OCI-LY7 (cell line): Measurements from ENCODE around the gene GAS1. TPM values are rescaled to one million over a fixed set of nuclear protein-coding genes. Genes with fewer than 3 reads are reported as not detected.

Experiments used
- BruUV-seq: library from RNA; stranded (reverse); fragments of 400-500 nt; replicated peaks from 2 replicates; lab custom pipeline; 2021; lab: Mats Ljungman, UMichigan
- CTCF ChIA-PET: fragments of 300-600 bp; sonication (Branson Sonifier 250); formaldehyde crosslinking; loops from one replicate; lab custom pipeline; 2022; ENCODE audit warnings: antibody characterized with exemption; ENCODE audit not compliant: unreplicated experiment; lab: Charles Lee
- POLR2A ChIA-PET: fragments of 300-600 bp; sonication (Branson Sonifier 250); formaldehyde crosslinking; loops from one replicate; lab custom pipeline; 2022; ENCODE audit warnings: antibody characterized with exemption; lab: Charles Lee
- DNase-seq: peaks from one replicate; pipeline ENCODE4 v3.0.0-alpha.2; 2015; ENCODE audit warnings: low spot score
- H2AFZ ChIP-seq: fragments of 200-600 bp; sonication (generic), shearing (Covaris generic); 2 replicates; pipeline ENCODE4 v1.6.1; 2014; ENCODE audit warnings: mild to moderate bottlenecking, antibody characterized with exemption, low read length, moderate library complexity
- H3K27ac ChIP-seq: fragments of 200-600 bp; sonication (generic); 2 replicates; pipeline ENCODE4 v1.5.1; 2014; ENCODE audit warnings: mixed run types, low read depth, mild to moderate bottlenecking, moderate library complexity, low read length, inconsistent platforms; ENCODE audit not compliant: poor library complexity, severe bottlenecking
- H3K36me3 ChIP-seq: fragments of 200-600 bp; sonication (generic); 2 replicates; pipeline ENCODE4 v1.6.1; 2014; ENCODE audit warnings: mild to moderate bottlenecking, antibody characterized with exemption, low read length, moderate library complexity, mixed read lengths; ENCODE audit not compliant: insufficient read depth
- H3K4me1 ChIP-seq: fragments of 200-600 bp; sonication (generic); 2 replicates; pipeline ENCODE4 v1.5.1; 2014; ENCODE audit warnings: mild to moderate bottlenecking, low read length; ENCODE audit not compliant: insufficient read depth, poor library complexity, severe bottlenecking
- H3K4me2 ChIP-seq: fragments of 200-600 bp; sonication (generic); 2 replicates; pipeline ENCODE4 v1.6.1; 2014; ENCODE audit warnings: mild to moderate bottlenecking, low read length
- H3K4me3 ChIP-seq: fragments of 200-600 bp; sonication (generic); 2 replicates; pipeline ENCODE4 v1.5.1; 2014; ENCODE audit warnings: mild to moderate bottlenecking, low read depth, low read length; ENCODE audit not compliant: poor library complexity, severe bottlenecking
- H3K79me2 ChIP-seq: fragments of 200-600 bp; sonication (generic); 2 replicates; pipeline ENCODE4 v1.6.1; 2016; ENCODE audit warnings: low read depth, mild to moderate bottlenecking, low read length, moderate library complexity, mixed read lengths; ENCODE audit not compliant: insufficient read depth
- H3K9me2 ChIP-seq: fragments of 200-600 bp; sonication (generic); 2 replicates; pipeline ENCODE4 v1.6.1; 2016; ENCODE audit warnings: mild to moderate bottlenecking, low read length, mixed read lengths; ENCODE audit not compliant: insufficient read depth
- H3K9me3 ChIP-seq: fragments of 200-600 bp; sonication (generic); 2 replicates; pipeline ENCODE4 v1.6.1; 2014; ENCODE audit warnings: mild to moderate bottlenecking, mixed run types, low read length, mixed read lengths
- H4K20me1 ChIP-seq: fragments of 200-600 bp; sonication (generic); 2 replicates; pipeline ENCODE4 v1.6.1; 2014; ENCODE audit warnings: mild to moderate bottlenecking, antibody characterized with exemption, low read length, moderate library complexity, mixed read lengths; ENCODE audit not compliant: insufficient read depth
- CTCF ChIP-seq: fragments of 200-600 bp; sonication (generic); conservative IDR thresholded peaks from 2 replicates; pipeline ENCODE4 v1.5.1; 2014; ENCODE audit warnings: mild to moderate bottlenecking, antibody characterized with exemption, low read length, moderate library complexity, mixed read lengths
- EZH2phosphoT487 ChIP-seq: fragments of 200-600 bp; sonication (generic); IDR thresholded peaks from 2 replicates; pipeline ENCODE4 v1.6.1; 2018; ENCODE audit warnings: low read depth, borderline replicate concordance, mild to moderate bottlenecking, mixed run types, antibody characterized with exemption, low read length, moderate library complexity, mixed read lengths
- intact Hi-C: fragments of 100-400 bp; cut with micrococcal nuclease; formaldehyde crosslinking; loops from one replicate; pipeline ENCODE4 v1.10.0; 2022; ENCODE audit not compliant: unreplicated experiment
- total RNA-seq, 2 experiments: library from RNA; depleted of rRNA in 1 of 2; stranded (reverse); fragments of >200 nt in 1 of 2; shearing (Covaris generic) in 1 of 2; gene quantifications; 2 replicates each; pipeline ENCODE4 v1.2.3, GENCODE V29; 2014 to 2022

Gene GAS1
- total RNA-seq, 2 experiments from 2014 or later: not detected

GRCh38 chr9:86978922-86979474, 31.7 kb upstream of the GAS1 start:
- H3K79me2 ChIP-seq: no peaks in the 10 kb centered on the region
- H3K36me3 ChIP-seq: no peaks in the 10 kb centered on the region
- no peaks in the 10 kb centered on the region for H3K9me3 ChIP-seq
- CTCF ChIA-PET: no interaction called here
- no peak for DNase-seq
- BruUV-seq: no TSS peak
- H3K4me1 ChIP-seq: no peaks in the 10 kb centered on the region
- TF ChIP-seq EZH2phosphoT487 (no peak), CTCF (no peak)
- no peak overlapping the region for H3K4me3 ChIP-seq
- H2AFZ ChIP-seq: no peak overlapping the region
- no peaks in the 10 kb centered on the region for H4K20me1 ChIP-seq
- intact Hi-C loops: no loop called here
- H3K27ac ChIP-seq: no peak overlapping the region
- H3K4me2 ChIP-seq: no peak overlapping the region
- POLR2A ChIA-PET: interaction anchor here (0.6 kb wide), 1 partner anchor 9 kb away, joined by 3 read pairs; no protein-coding TSS in a partner anchor
- H3K9me2 ChIP-seq: no peaks in the 10 kb centered on the region; the same call in 1 of the 2 replicates

- Histone ChIP-seq H3K4me2 (no peak overlapping the region), H3K9me2 (no peaks in the 10 kb centered on the region; the same call in 1 of the 2 replicates), H3K4me1 (no peaks in the 10 kb centered on the region), H3K36me3 (no peaks in the 10 kb centered on the region), H3K4me3 (no peak overlapping the region), H3K79me2 (no peaks in the 10 kb centered on the region), H3K9me3 (no peaks in the 10 kb centered on the region), H2AFZ (no peak overlapping the region), H4K20me1 (no peaks in the 10 kb centered on the region), H3K27ac (no peak overlapping the region)
- TF ChIP-seq EZH2phosphoT487: no peak
- no peak for TF ChIP-seq CTCF
- ChIA-PET POLR2A (no interaction called here), CTCF (no interaction called here)
- BruUV-seq: no TSS peak
- intact Hi-C loops: no loop called here
- no peak for DNase-seq
Observed at GRCh38 chr9:86978413-86978812, 31.1 kb upstream of the GAS1 start.

GRCh38 chr9:86977205-86977835, 30.0 kb upstream of the GAS1 start:
- no peak for DNase-seq
- POLR2A ChIA-PET: no interaction called here
- Histone ChIP-seq H3K4me2 (no peak overlapping the region), H3K9me2 (no peaks in the 10 kb centered on the region; the same call in 1 of the 2 replicates), H3K4me1 (no peaks in the 10 kb centered on the region), H3K9me3 (no peaks in the 10 kb centered on the region), H2AFZ (no peak overlapping the region), H3K4me3 (no peak overlapping the region), H4K20me1 (no peaks in the 10 kb centered on the region), H3K79me2 (no peaks in the 10 kb centered on the region), H3K27ac (no peak overlapping the region), H3K36me3 (no peaks in the 10 kb centered on the region)
- no TSS peak for BruUV-seq
- intact Hi-C loops: no loop called here
- CTCF ChIA-PET: no interaction called here
- no peak for TF ChIP-seq CTCF
- TF ChIP-seq EZH2phosphoT487: no peak
